Endothelial cell of umbilical vein (primary cell): ENCODE data around the gene HCFC2. TPM values are rescaled to one million over a fixed set of nuclear protein-coding genes. Genes with fewer than 3 reads are reported as not detected.

Experiments
- BruUV-seq: library from RNA; stranded (reverse); fragments of 400-500 nt; replicated peaks from 2 replicates; lab custom pipeline; 2021; lab: Mats Ljungman, UMichigan
- CTCF ChIA-PET: fragments of 300-600, 350-600 bp; sonication (Branson Sonifier 250); formaldehyde crosslinking; loops from one replicate; lab custom pipeline; 2021; ENCODE audit warnings: antibody characterized with exemption, inconsistent platforms; lab: Charles Lee
- POLR2A ChIA-PET: fragments of 300-600, 350-600 bp; sonication (Branson Sonifier 250); formaldehyde crosslinking; loops from one replicate; lab custom pipeline; 2021; ENCODE audit warnings: antibody characterized with exemption, inconsistent platforms; lab: Charles Lee
- DNase-seq: peaks from one replicate; pipeline ENCODE4 v3.0.0-alpha.2; 2011; ENCODE audit warnings: low read depth, low spot score
- FAIRE-seq: peaks from 2 replicates; lab custom pipeline; 2011; peaks lifted over from hg19 to GRCh38; lab: Jason Lieb, UNC
- H2AFZ ChIP-seq: 2 replicates; pipeline ENCODE4 v1.6.0; 2012; ENCODE audit warnings: low read depth, low read length, control low read depth, inconsistent platforms
- H3K27ac ChIP-seq: 2 replicates; pipeline ENCODE4 v1.5.1; 2011; ENCODE audit warnings: low read depth, mild to moderate bottlenecking, control low read depth, low read length, moderate library complexity; ENCODE audit not compliant: insufficient read depth
- H3K27me3 ChIP-seq, 2 experiments: 2 replicates each; pipeline versions ENCODE4 v1.6.0 to v1.6.1; 2011; ENCODE audit warnings: low read length in 2 of 2, mixed read lengths in 1 of 2; ENCODE audit not compliant: control insufficient read depth in 2 of 2, insufficient read depth in 2 of 2
- H3K36me3 ChIP-seq, 2 experiments: 2 replicates in 1 of 2; 3 replicates in 1 of 2; pipeline ENCODE4 v1.5.1; 2011; ENCODE audit warnings: low read length in 2 of 2, mild to moderate bottlenecking in 1 of 2, moderate library complexity in 1 of 2; ENCODE audit not compliant: control insufficient read depth in 2 of 2, insufficient read depth in 2 of 2; ENCODE audit errors: extremely low read depth in 1 of 2
- H3K4me1 ChIP-seq: 3 replicates; pipeline ENCODE4 v1.5.1; 2011; ENCODE audit warnings: mild to moderate bottlenecking, low read length; ENCODE audit not compliant: control insufficient read depth, insufficient read depth; ENCODE audit errors: extremely low read depth
- H3K4me2 ChIP-seq: 2 replicates; pipeline ENCODE4 v1.6.1; 2011; ENCODE audit warnings: low read length, control low read depth, mixed read lengths; ENCODE audit not compliant: insufficient read depth
- H3K4me3 ChIP-seq, 3 experiments: fragments of 200-600 bp in 1 of 3; sonication (generic), shearing (Covaris generic) in 1 of 3; replicated peaks in 1 of 3; 2 replicates each; pipeline ENCODE4 v1.5.1; 2011 to 2016; ENCODE audit warnings: control low read depth in 3 of 3, low read length in 3 of 3, mild to moderate bottlenecking in 2 of 3, inconsistent platforms in 1 of 3, low read depth in 1 of 3, moderate library complexity in 1 of 3; ENCODE audit not compliant: insufficient read depth in 1 of 3
- H3K79me2 ChIP-seq: 2 replicates; pipeline ENCODE4 v1.6.0; 2012; ENCODE audit warnings: low read length, inconsistent platforms; ENCODE audit not compliant: control insufficient read depth, insufficient read depth
- H3K9ac ChIP-seq: replicated peaks from 2 replicates; pipeline ENCODE3; 2011; ENCODE audit warnings: low read length, control low read depth; ENCODE audit not compliant: insufficient read depth; ENCODE audit errors: extremely low read depth
- H3K9me1 ChIP-seq: replicated peaks from 3 replicates; pipeline ENCODE4 v1.6.0; 2011; ENCODE audit warnings: mild to moderate bottlenecking, low read length; ENCODE audit not compliant: control insufficient read depth, insufficient read depth; ENCODE audit errors: extremely low read depth
- H3K9me3 ChIP-seq: replicated peaks from 2 replicates; pipeline ENCODE4 v1.5.1; 2012; ENCODE audit warnings: low read length, inconsistent platforms; ENCODE audit not compliant: control insufficient read depth, insufficient read depth
- H4K20me1 ChIP-seq: replicated peaks from 2 replicates; pipeline ENCODE3; 2011; ENCODE audit warnings: mild to moderate bottlenecking, low read length; ENCODE audit not compliant: control insufficient read depth, insufficient read depth; ENCODE audit errors: extremely low read depth
- EZH2 ChIP-seq: IDR thresholded peaks from 2 replicates; pipeline ENCODE4 v1.6.1; 2012; ENCODE audit warnings: borderline replicate concordance, low read depth, mild to moderate bottlenecking, moderate library complexity, low read length, inconsistent platforms; ENCODE audit not compliant: severe bottlenecking
- FOS ChIP-seq: IDR thresholded peaks from 2 replicates; pipeline ENCODE4 v1.6.1; 2011; ENCODE audit warnings: mild to moderate bottlenecking, low read length, moderate library complexity, borderline replicate concordance; ENCODE audit not compliant: insufficient read depth
- GATA2 ChIP-seq: IDR thresholded peaks from 2 replicates; pipeline ENCODE4 v1.7.0; 2011; ENCODE audit warnings: low read depth, mild to moderate bottlenecking, moderate library complexity, mixed read lengths, low read length; ENCODE audit not compliant: insufficient read length, insufficient read depth
- JUN ChIP-seq: IDR thresholded peaks from 2 replicates; pipeline ENCODE4 v1.6.1; 2011; ENCODE audit warnings: borderline replicate concordance, low read depth; ENCODE audit not compliant: insufficient read length, insufficient read depth
- MYC ChIP-seq: IDR thresholded peaks from one replicate; pipeline ENCODE4 v1.6.1; 2011; ENCODE audit warnings: mild to moderate bottlenecking, low read depth, low read length
- POLR2A ChIP-seq: IDR thresholded peaks from 2 replicates; pipeline ENCODE4 v1.6.1; 2012; ENCODE audit warnings: low read depth, mild to moderate bottlenecking, control low read depth, low read length
- POLR2AphosphoS5 ChIP-seq: IDR thresholded peaks from 2 replicates; pipeline ENCODE4 v1.6.1; 2012; ENCODE audit warnings: low read depth, mild to moderate bottlenecking, control low read depth, low read length, moderate library complexity; ENCODE audit not compliant: insufficient read depth
- dilution Hi-C: fragments of 300-500 bp; cut with MboI; formaldehyde crosslinking; loops from one replicate; pipeline ENCODE4 v1.15.0; 2019; ENCODE audit warnings: low sequenced_read_pairs; ENCODE audit not compliant: extremely low pct_ligation_motif_present
- intact Hi-C: fragments of 100-400 bp; cut with micrococcal nuclease; formaldehyde crosslinking; loops from one replicate; pipeline ENCODE4 v1.10.0; 2022
- polyA plus RNA-seq, 4 experiments: library from polyadenylated mRNA; depleted of rRNA in 3 of 4; stranded (reverse) in 3 of 4; unstranded in 1 of 4; fragments of >200 nt; gene quantifications; 2 replicates each; pipeline versions ENCODE4 v1.2.1 to v1.2.3, GENCODE V29; 2011 to 2012; ENCODE audit warnings: missing spikeins in 1 of 4
- total RNA-seq: library from RNA; stranded (reverse); gene quantifications from 2 replicates; pipeline ENCODE4 v1.2.3, GENCODE V29; 2021
- TF ChIP-seq, protein P1 (sequence below): IDR thresholded peaks from 2 replicates; pipeline ENCODE4 v1.6.1; 2011; ENCODE audit not compliant: insufficient read depth, insufficient read length

The HCFC2 gene
- total and polyA plus RNA-seq, 2 donors (not counting 3 experiments of a cell fraction or from before 2014, with no cell fraction given): 6.0 to 15.6 TPM

DNA sequence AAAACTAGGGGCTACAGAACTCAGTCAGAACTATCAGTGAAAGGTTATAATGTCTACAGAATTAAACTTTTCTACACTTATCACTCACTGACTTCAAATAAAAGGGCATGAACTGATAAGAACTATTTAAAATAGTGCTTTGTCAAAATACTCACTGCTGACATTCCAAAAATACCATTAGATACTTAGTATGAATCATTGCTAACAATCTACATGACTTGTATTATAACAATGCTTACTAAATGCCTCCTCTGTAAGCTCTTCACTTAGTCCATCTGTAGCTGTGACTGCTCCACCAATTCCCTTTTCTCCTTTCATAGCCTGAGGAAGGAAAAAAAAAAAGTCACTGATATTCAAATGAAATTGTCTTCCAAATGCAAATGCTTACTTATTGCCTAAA is 56.7 kb downstream of the HCFC2 start:
- Histone ChIP-seq H3K27ac (no peak overlapping the region), H3K4me1 (peaks cover 12% of the 10 kb centered on the region), H3K9ac (no peak overlapping the region), H2AFZ (no peak overlapping the region), H3K36me3 (peaks cover 5 to 8% of the 10 kb centered on the region in 2 experiments), H3K9me1 (no peaks in the 10 kb centered on the region), H3K9me3 (no peaks in the 10 kb centered on the region), H4K20me1 (peaks cover 4% of the 10 kb centered on the region), H3K4me3 (no peak overlapping the region), H3K79me2 (no peaks in the 10 kb centered on the region), H3K27me3 (no peaks in the 10 kb centered on the region), H3K4me2 (peak overlapping the region; percentile 31)
- no peak for TF ChIP-seq MYC
- TF ChIP-seq POLR2AphosphoS5: no peak
- TF ChIP-seq, protein P1, sequence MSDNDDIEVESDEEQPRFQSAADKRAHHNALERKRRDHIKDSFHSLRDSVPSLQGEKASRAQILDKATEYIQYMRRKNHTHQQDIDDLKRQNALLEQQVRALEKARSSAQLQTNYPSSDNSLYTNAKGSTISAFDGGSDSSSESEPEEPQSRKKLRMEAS: no peak
- peak; percentile 9 for TF ChIP-seq JUN
- TF ChIP-seq FOS: peak; percentile 34
- peak; percentile 41 for DNase-seq
- intact Hi-C loops: no loop called here
- ChIA-PET POLR2A (no interaction called here), CTCF (interaction anchor here (0.8 to 1.3 kb wide), 7 partner anchors 9 to 17 kb away, joined by 3 to 15 read pairs (median 4); partner anchors contain the start of gene NFYB)
- FAIRE-seq: no peak
- no TSS peak for BruUV-seq
- dilution Hi-C loops: no loop called here

DNA sequence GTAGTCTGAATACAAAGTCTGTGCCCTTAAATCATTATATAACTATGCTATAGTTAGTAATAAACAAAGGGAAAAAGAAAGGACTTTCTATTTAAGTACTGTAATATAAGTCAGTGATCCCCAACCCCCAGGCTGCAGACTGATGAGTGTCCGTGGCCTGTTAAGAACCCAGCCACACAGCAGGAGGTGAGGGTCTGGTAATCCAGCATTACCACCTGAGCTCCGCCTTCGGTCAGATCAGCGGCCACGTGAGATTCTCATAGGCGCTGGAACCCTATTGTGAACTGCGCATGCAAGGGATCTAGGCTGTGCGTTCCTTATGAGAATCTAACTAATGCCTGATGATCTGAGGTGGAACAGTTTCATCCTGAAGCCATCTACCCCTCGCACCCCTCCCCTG is 58.0 kb downstream of the HCFC2 start:
- Histone ChIP-seq H3K79me2 (no peaks in the 10 kb centered on the region), H3K9ac (no peak overlapping the region), H3K36me3 (peaks cover 5 to 10% of the 10 kb centered on the region in 2 experiments), H3K4me1 (peaks cover 12% of the 10 kb centered on the region), H3K27me3 (no peaks in the 10 kb centered on the region), H4K20me1 (peaks cover 4% of the 10 kb centered on the region), H2AFZ (no peak overlapping the region), H3K9me1 (no peaks in the 10 kb centered on the region), H3K9me3 (no peaks in the 10 kb centered on the region), H3K4me3 (no peak overlapping the region), H3K4me2 (no peak overlapping the region), H3K27ac (no peak overlapping the region)
- no TSS peak for BruUV-seq
- intact Hi-C loops: no loop called here
- CTCF ChIA-PET: interaction anchor here (0.6 kb wide), 1 partner anchor 35 kb away, joined by 3 read pairs; no protein-coding TSS in a partner anchor
- no peak for TF ChIP-seq GATA2
- TF ChIP-seq, protein P1: no peak
- no peak for TF ChIP-seq POLR2A
- no peak for TF ChIP-seq MYC
- no peak for TF ChIP-seq JUN
- TF ChIP-seq POLR2AphosphoS5: no peak
- no peak for TF ChIP-seq FOS
- no peak for TF ChIP-seq EZH2
- FAIRE-seq (no peak), DNase-seq (no peak)
- dilution Hi-C loops: no loop called here
- POLR2A ChIA-PET: no interaction called here
